HEK293T (cell line): ENCODE measurements around the gene ZDHHC13.

ENCODE experiments used
- CTCF ChIA-PET: fragments of 350-600 bp; formaldehyde crosslinking; extraction: SDS; loops from one replicate; lab custom pipeline; 2021; ENCODE audit warnings: antibody characterized with exemption, inconsistent platforms; lab: Yijun Ruan, JAX
- POLR2A ChIA-PET: fragments of 350-600 bp; formaldehyde crosslinking; extraction: SDS; loops from one replicate; lab custom pipeline; 2020; ENCODE audit warnings: antibody characterized with exemption, inconsistent platforms; lab: Yijun Ruan, JAX
- DNase-seq: peaks from one replicate; pipeline ENCODE4 v3.0.0; 2012; ENCODE audit warnings: mixed read lengths; ENCODE audit errors: extremely low spot score
- ARNT ChIP-seq: fragments of 450-650 bp; IDR thresholded peaks from 2 replicates; pipeline ENCODE4 v1.6.1; 2017; ENCODE audit warnings: mild to moderate bottlenecking
- BHLHE40 ChIP-seq: fragments of 450-650 bp; IDR thresholded peaks from 2 replicates; pipeline ENCODE4 v1.6.1; 2016; ENCODE audit warnings: mild to moderate bottlenecking, moderate library complexity, borderline replicate concordance
- CTBP1 ChIP-seq: fragments of 450-650 bp; IDR thresholded peaks from 2 replicates; pipeline ENCODE4 v1.6.1; 2016; ENCODE audit warnings: borderline replicate concordance
- ELF4 ChIP-seq: fragments of 450-650 bp; IDR thresholded peaks from 2 replicates; pipeline ENCODE4 v1.6.1; 2017; ENCODE audit warnings: antibody characterized with exemption
- FOXA1 ChIP-seq: fragments of 450-650 bp; IDR thresholded peaks from 2 replicates; pipeline ENCODE4 v1.6.1; 2016; ENCODE audit warnings: mild to moderate bottlenecking
- FOXK2 ChIP-seq: fragments of 450-650 bp; IDR thresholded peaks from 2 replicates; pipeline ENCODE4 v1.6.1; 2016; ENCODE audit warnings: mild to moderate bottlenecking
- FOXM1 ChIP-seq: fragments of 450-650 bp; IDR thresholded peaks from 2 replicates; pipeline ENCODE4 v1.6.1; 2017; ENCODE audit warnings: mild to moderate bottlenecking, borderline replicate concordance
- HDGF ChIP-seq: fragments of 450-650 bp; IDR thresholded peaks from 2 replicates; pipeline ENCODE4 v1.6.1; 2017; ENCODE audit warnings: antibody characterized with exemption, borderline replicate concordance
- L3MBTL2 ChIP-seq: fragments of 450-650 bp; conservative IDR thresholded peaks from 2 replicates; pipeline ENCODE4 v1.6.1; 2016; ENCODE audit warnings: mild to moderate bottlenecking
- LEF1 ChIP-seq: fragments of 450-650 bp; IDR thresholded peaks from 2 replicates; pipeline ENCODE4 v1.6.1; 2017; ENCODE audit warnings: mild to moderate bottlenecking, borderline replicate concordance
- NFRKB ChIP-seq: fragments of 450-650 bp; IDR thresholded peaks from 2 replicates; pipeline ENCODE4 v1.6.1; 2016; ENCODE audit warnings: mild to moderate bottlenecking, moderate library complexity
- PKNOX1 ChIP-seq: fragments of 450-650 bp; IDR thresholded peaks from 2 replicates; pipeline ENCODE4 v1.6.1; 2016
- SP1 ChIP-seq: fragments of 450-650 bp; IDR thresholded peaks from 2 replicates; pipeline ENCODE4 v1.6.1; 2017
- SUZ12 ChIP-seq: fragments of 450-650 bp; IDR thresholded peaks from 2 replicates; pipeline ENCODE4 v1.6.1; 2016; ENCODE audit warnings: mild to moderate bottlenecking
- TARDBP ChIP-seq: fragments of 450-650 bp; IDR thresholded peaks from 2 replicates; pipeline ENCODE4 v1.6.1; 2016
- ZNF384 ChIP-seq: fragments of 450-650 bp; IDR thresholded peaks from 2 replicates; pipeline ENCODE4 v1.6.1; 2016

Gene ZDHHC13

GRCh38 chr11:19084661-19085315 is 32.2 kb upstream of the ZDHHC13 start:
- TF ChIP-seq FOXM1 (no peak), PKNOX1 (no peak), L3MBTL2 (no peak), TARDBP (no peak), ZNF384 (no peak), BHLHE40 (no peak), NFRKB (no peak), LEF1 (no peak), SUZ12 (no peak), ARNT (no peak), FOXA1 (no peak), FOXK2 (no peak), SP1 (no peak), HDGF (no peak), ELF4 (no peak), CTBP1 (no peak)
- POLR2A ChIA-PET: no interaction called here
- no peak for DNase-seq
- CTCF ChIA-PET: interaction anchor here (0.7 kb wide), 1 partner anchor 134 kb away, joined by 3 read pairs; no protein-coding TSS in a partner anchor

- no peak for DNase-seq
- CTCF ChIA-PET: interaction anchor here (1.1 kb wide), 1 partner anchor 29 kb away, joined by 3 read pairs; the partner anchor contains the start of gene ZDHHC13
- TF ChIP-seq BHLHE40 (no peak), L3MBTL2 (no peak), PKNOX1 (no peak), FOXK2 (no peak), FOXA1 (no peak)
- POLR2A ChIA-PET: no interaction called here
These were observed 29.3 kb upstream of the ZDHHC13 start for GRCh38 chr11:19087658-19088057.

GRCh38 chr11:19088791-19089190 is 28.2 kb upstream of the ZDHHC13 start:
- TF ChIP-seq SP1 (no peak), SUZ12 (no peak), FOXA1 (no peak), FOXK2 (no peak), LEF1 (no peak)
- ChIA-PET CTCF (no interaction called here), POLR2A (no interaction called here)
- DNase-seq: no peak

- ChIA-PET CTCF (no interaction called here), POLR2A (no interaction called here)
- TF ChIP-seq BHLHE40: no peak
- TF ChIP-seq ELF4: no peak
- no peak for TF ChIP-seq L3MBTL2
- TF ChIP-seq PKNOX1: no peak
- TF ChIP-seq SUZ12: no peak
- TF ChIP-seq LEF1: no peak
- TF ChIP-seq CTBP1: no peak
- TF ChIP-seq HDGF: no peak
- TF ChIP-seq FOXA1: no peak
- no peak for TF ChIP-seq ARNT
- DNase-seq: no peak
These were observed 27.5 kb upstream of the ZDHHC13 start for GRCh38 chr11:19089421-19089820.

- ChIA-PET POLR2A (no interaction called here), CTCF (interaction anchor here (0.6 to 1.0 kb wide), 2 partner anchors 14 to 471 kb away, joined by 3 read pairs; no protein-coding TSS in a partner anchor)
- TF ChIP-seq CTBP1 (no peak), BHLHE40 (no peak), SUZ12 (no peak)
- DNase-seq: no peak
These were observed 25.6 kb upstream of the ZDHHC13 start for GRCh38 chr11:19091366-19091765.

GRCh38 chr11:19092342-19092741 is 24.6 kb upstream of the ZDHHC13 start:
- ChIA-PET CTCF (no interaction called here), POLR2A (no interaction called here)
- TF ChIP-seq HDGF (no peak), ELF4 (peak; percentile 61)
- DNase-seq: no peak

- CTCF ChIA-PET: no interaction called here
These were observed 24.1 kb upstream of the ZDHHC13 start for GRCh38 chr11:19092850-19093249.

More at GRCh38 chr11:19092850-19093249, 24.1 kb upstream of the ZDHHC13 start:
- TF ChIP-seq FOXK2 (no peak), ELF4 (no peak), SUZ12 (no peak), ARNT (no peak), ZNF384 (no peak), L3MBTL2 (no peak), NFRKB (no peak), LEF1 (no peak), PKNOX1 (no peak), TARDBP (no peak), SP1 (no peak), FOXM1 (no peak), CTBP1 (no peak), HDGF (no peak), FOXA1 (no peak), BHLHE40 (no peak)
- DNase-seq: no peak
- POLR2A ChIA-PET: no interaction called here
